Activated B cell treated with CpG ODN at 0.5 μM for 24 hours (primary cell): Measurements from ENCODE around the gene UFSP2. TPM values are rescaled to one million over a fixed set of nuclear protein-coding genes. Genes with fewer than 3 reads are reported as not detected.
A peak's percentile ranks its signal among the peaks of the same experiment; 100 is the strongest.

ENCODE experiments used
- ATAC-seq: fragments of 200-7000 bp; cut with Tn5 transposase; one replicate; pipeline ENCODE4 v1.10.0; 2021; ENCODE audit warnings: low read depth, mild to moderate bottlenecking, moderate library complexity
- CTCF ChIA-PET: fragments of 350-600 bp; sonication (Branson Sonifier 250); formaldehyde crosslinking; loops from one replicate; lab custom pipeline; 2021; ENCODE audit warnings: antibody characterized with exemption; lab: Charles Lee
- POLR2A ChIA-PET: fragments of 350-600 bp; sonication (Branson Sonifier 250); formaldehyde crosslinking; loops from one replicate; lab custom pipeline; 2021; ENCODE audit warnings: antibody characterized with exemption; lab: Charles Lee
- DNase-seq: peaks from one replicate; pipeline ENCODE4 v3.0.0; 2022
- H3K27ac Mint-ChIP-seq: one replicate; pipeline ENCODE4 v1.8.0; 2020; ENCODE audit warnings: mixed read lengths
- H3K27me3 Mint-ChIP-seq: one replicate; pipeline ENCODE4 v1.8.0; 2021; ENCODE audit warnings: mixed read lengths
- H3K36me3 Mint-ChIP-seq: one replicate; pipeline ENCODE4 v1.8.0; 2021; ENCODE audit warnings: low read depth, mixed read lengths
- H3K4me1 Mint-ChIP-seq: one replicate; pipeline ENCODE4 v1.8.0; 2021; ENCODE audit warnings: mixed read lengths
- H3K4me3 Mint-ChIP-seq: one replicate; pipeline ENCODE4 v1.8.0; 2020; ENCODE audit warnings: mild to moderate bottlenecking, mixed read lengths
- H3K9me3 Mint-ChIP-seq: one replicate; pipeline ENCODE4 v1.8.0; 2020; ENCODE audit warnings: mixed read lengths
- intact Hi-C: fragments of 100-400 bp; cut with micrococcal nuclease; formaldehyde crosslinking; loops from one replicate; pipeline ENCODE4 v1.15.1; 2024
- total RNA-seq: library from RNA; stranded (reverse); gene quantifications from 2 replicates; pipeline ENCODE4 v1.2.3, GENCODE V29; 2022
- TF ChIP-seq, protein P1 (sequence below): fragments of 200-600 bp; IDR thresholded peaks from one replicate; pipeline ENCODE4 v1.8.0; 2022; ENCODE audit warnings: antibody characterized with exemption, mild to moderate bottlenecking

The UFSP2 gene
- total RNA-seq, 1 donor from 2014 or later, result 20.1 TPM

DNA sequence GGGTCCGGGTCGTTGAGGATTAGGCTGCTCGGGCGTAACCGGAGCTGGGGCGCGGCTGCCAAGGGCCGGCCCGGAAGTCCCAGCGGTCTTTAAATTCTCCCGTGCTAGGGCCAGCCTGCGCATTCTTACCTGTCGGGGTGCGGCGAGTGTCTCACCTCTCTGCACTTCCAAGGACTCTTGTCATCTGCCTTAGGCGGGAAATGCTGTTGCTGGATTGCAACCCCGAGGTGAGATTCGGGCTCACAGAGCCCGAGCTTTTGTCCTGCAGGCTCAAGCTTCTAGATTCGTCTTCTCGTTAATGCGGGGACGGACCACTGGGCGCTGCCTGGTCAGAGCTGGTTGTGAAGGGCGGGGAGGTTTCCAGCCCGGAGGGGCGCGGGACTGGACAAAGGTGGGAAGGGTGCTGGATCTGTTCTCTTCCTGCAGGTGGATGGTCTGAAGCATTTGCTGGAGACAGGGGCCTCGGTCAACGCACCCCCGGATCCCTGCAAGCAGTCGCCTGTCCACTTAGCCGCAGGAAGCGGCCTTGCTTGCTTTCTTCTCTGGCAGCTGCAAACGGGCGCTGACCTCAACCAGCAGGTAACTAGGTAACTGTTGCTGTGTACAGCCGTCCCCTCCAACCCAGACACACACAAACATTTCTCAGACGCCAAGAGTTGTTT lies 28.9 kb downstream of the UFSP2 start, which contains the start of gene ANKRD37:
TSS of gene ANKRD37 (plus strand) at position 118 of the 662 bp plus-strand sequence. CDS start at position 201, 83 bp downstream.
- ATAC-seq (no peak), DNase-seq (peak; percentile 18)
- peaks cover 32% of the 10 kb centered on the region for H3K36me3 Mint-ChIP-seq
- peaks cover 63% of the 10 kb centered on the region for H3K4me1 Mint-ChIP-seq
- no peaks in the 10 kb centered on the region for H3K27me3 Mint-ChIP-seq
- intact Hi-C loops, result loop anchor here (1.0 to 10.0 kb wide), 11 partner anchors 8 to 1738 kb away; partner anchors contain the start of genes CASP3, CCDC110, CENPU and IRF2
- H3K9me3 Mint-ChIP-seq, result no peaks in the 10 kb centered on the region
- peak within 1 kb of the TSS; percentile 94 for H3K4me3 Mint-ChIP-seq
- H3K27ac Mint-ChIP-seq, result peak within 1 kb of the TSS; percentile 94
- ChIA-PET POLR2A (interaction anchor here (0.5 to 4.7 kb wide), 21 partner anchors 9 to 541 kb away, joined by 3 to 46 read pairs (median 6); partner anchors contain the start of genes SLC25A4, SNX25 and UFSP2), CTCF (no interaction called here)
- TF ChIP-seq, protein P1, sequence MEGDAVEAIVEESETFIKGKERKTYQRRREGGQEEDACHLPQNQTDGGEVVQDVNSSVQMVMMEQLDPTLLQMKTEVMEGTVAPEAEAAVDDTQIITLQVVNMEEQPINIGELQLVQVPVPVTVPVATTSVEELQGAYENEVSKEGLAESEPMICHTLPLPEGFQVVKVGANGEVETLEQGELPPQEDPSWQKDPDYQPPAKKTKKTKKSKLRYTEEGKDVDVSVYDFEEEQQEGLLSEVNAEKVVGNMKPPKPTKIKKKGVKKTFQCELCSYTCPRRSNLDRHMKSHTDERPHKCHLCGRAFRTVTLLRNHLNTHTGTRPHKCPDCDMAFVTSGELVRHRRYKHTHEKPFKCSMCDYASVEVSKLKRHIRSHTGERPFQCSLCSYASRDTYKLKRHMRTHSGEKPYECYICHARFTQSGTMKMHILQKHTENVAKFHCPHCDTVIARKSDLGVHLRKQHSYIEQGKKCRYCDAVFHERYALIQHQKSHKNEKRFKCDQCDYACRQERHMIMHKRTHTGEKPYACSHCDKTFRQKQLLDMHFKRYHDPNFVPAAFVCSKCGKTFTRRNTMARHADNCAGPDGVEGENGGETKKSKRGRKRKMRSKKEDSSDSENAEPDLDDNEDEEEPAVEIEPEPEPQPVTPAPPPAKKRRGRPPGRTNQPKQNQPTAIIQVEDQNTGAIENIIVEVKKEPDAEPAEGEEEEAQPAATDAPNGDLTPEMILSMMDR, result no peak

GRCh38 chr4:185395956-185396723 lies 29.6 kb downstream of the UFSP2 start:
- peak overlapping the region; percentile 94 for H3K27ac Mint-ChIP-seq
- DNase-seq (peak; percentile 98), ATAC-seq (peak; percentile 89)
- intact Hi-C loops, result loop anchor here (1.0 to 10.0 kb wide), 12 partner anchors 9 to 1737 kb away; partner anchors contain the start of genes CASP3, CCDC110, CENPU and IRF2
- TF ChIP-seq, protein P1, result no peak
- no peaks in the 10 kb centered on the region for H3K9me3 Mint-ChIP-seq
- H3K4me3 Mint-ChIP-seq, result peak overlapping the region; percentile 94
- peaks cover 63% of the 10 kb centered on the region for H3K4me1 Mint-ChIP-seq
- no peaks in the 10 kb centered on the region for H3K27me3 Mint-ChIP-seq
- CTCF ChIA-PET, result no interaction called here
- POLR2A ChIA-PET, result interaction anchor here (0.5 to 4.7 kb wide), 25 partner anchors 7 to 540 kb away, joined by 3 to 46 read pairs (median 5); partner anchors contain the start of genes SLC25A4, SNX25 and UFSP2
- peaks cover 26% of the 10 kb centered on the region for H3K36me3 Mint-ChIP-seq

DNA sequence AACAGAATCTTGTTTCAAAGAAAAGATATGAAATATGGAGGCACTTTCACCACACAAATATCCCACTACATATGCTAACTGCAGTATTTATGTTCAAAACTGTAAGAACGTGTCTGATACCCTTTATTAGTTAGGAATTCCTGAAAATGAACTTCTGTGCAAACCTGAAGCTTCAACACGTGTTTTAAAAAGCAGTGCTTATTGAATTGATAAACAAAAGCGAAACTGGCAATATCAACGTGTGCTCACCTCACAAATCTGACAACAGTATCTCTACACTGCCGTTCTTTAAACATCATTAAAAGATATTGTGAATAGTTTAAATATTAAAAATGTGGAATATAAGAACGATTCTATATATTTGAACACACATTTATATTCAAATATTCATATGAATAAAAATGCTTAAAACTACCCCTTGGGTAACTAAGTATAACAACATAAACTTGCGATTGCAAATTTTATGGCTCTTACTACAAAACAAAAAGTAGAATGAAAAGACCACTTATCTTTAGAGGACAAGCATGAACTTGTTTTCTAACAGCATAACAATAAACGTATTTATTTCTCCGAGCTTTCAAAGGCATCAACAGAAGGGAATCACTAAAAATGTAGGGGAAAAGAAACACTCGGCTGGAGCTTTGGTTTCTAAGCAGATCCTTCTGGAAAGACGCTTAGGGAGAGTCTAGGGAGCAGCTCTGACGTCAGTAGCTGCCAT lies 30.4 kb downstream of the UFSP2 start, which contains the start of gene LRP2BP:
TSS of gene LRP2BP (minus strand) at position 687 of the 718 bp plus-strand sequence. CDS start 17,738 bp downstream, outside the sequence.
- POLR2A ChIA-PET, result interaction anchor here (0.6 to 4.7 kb wide), 16 partner anchors 8 to 252 kb away, joined by 3 to 46 read pairs (median 8); partner anchors contain the start of genes SLC25A4, SNX25 and UFSP2

DNA sequence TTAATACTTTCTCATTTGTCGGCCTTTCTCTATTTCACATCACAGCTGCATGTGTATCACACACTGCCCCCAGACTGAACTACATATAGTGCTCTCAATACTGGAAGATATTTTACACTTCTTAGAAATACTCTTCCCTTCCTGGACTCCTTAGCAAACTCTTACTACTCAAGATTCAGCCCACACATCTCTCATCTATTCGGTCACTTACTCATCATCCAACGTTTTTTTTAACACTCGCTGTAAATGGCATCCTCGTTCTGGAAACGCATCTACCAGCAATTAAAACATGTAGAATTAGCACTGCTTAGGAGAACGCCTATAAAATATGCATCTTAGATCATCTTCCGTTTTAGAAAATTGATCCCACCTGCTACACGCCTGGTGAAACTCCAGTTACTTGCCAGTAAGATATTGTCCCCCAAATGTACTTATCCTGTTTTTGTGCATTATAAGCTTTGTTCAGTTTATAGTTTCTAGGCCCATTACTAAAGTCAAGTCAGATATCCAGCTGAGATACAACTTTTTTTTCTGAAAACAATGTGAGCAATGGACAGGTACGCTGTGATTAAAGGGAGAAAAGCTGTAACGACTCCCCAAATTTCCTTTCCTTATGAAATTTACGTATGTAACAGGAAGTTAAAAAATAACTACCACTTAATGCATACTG lies 31.1 kb downstream of the UFSP2 start:
- Mint-ChIP-seq H3K27ac (peak overlapping the region; percentile 94), H3K9me3 (no peaks in the 10 kb centered on the region), H3K4me3 (peak overlapping the region; percentile 94), H3K27me3 (no peaks in the 10 kb centered on the region), H3K36me3 (peaks cover 14% of the 10 kb centered on the region), H3K4me1 (peaks cover 63% of the 10 kb centered on the region)
- DNase-seq, result no peak
- ChIA-PET POLR2A (interaction anchor here (0.9 to 4.7 kb wide), 10 partner anchors 9 to 193 kb away, joined by 3 to 46 read pairs (median 9); partner anchors contain the start of genes SNX25 and UFSP2), CTCF (interaction anchor here (1.0 to 1.1 kb wide), 3 partner anchors 8 to 204 kb away, joined by 3 to 4 read pairs (median 4); no protein-coding TSS in a partner anchor)
- TF ChIP-seq, protein P1, result no peak
- no peak for ATAC-seq
- intact Hi-C loops, result loop anchor here (1.0 to 10.0 kb wide), 3 partner anchors 185 to 662 kb away; partner anchors contain the start of genes CENPU and SNX25

More for the DNA sequence above, 30.4 kb downstream of the UFSP2 start, which contains the start of gene LRP2BP:
- no peaks in the 10 kb centered on the region for H3K9me3 Mint-ChIP-seq
- peak within 1 kb of the TSS; percentile 94 for H3K27ac Mint-ChIP-seq
- DNase-seq (no peak), ATAC-seq (no peak)
- H3K4me1 Mint-ChIP-seq, result peaks cover 63% of the 10 kb centered on the region
- CTCF ChIA-PET, result interaction anchor here (1.0 to 1.1 kb wide), 2 partner anchors 9 to 203 kb away, joined by 3 to 4 read pairs; no protein-coding TSS in a partner anchor
- TF ChIP-seq, protein P1, result no peak
- peaks cover 20% of the 10 kb centered on the region for H3K36me3 Mint-ChIP-seq
- H3K27me3 Mint-ChIP-seq, result no peaks in the 10 kb centered on the region
- intact Hi-C loops, result loop anchor here (1.0 to 10.0 kb wide), 3 partner anchors 186 to 663 kb away; partner anchors contain the start of genes CENPU and SNX25
- H3K4me3 Mint-ChIP-seq, result peak within 1 kb of the TSS; percentile 94
